GM21786 (cell line): ENCODE measurements around the gene RNU6-9.

ENCODE experiments used
- ATAC-seq: cut with Tn5 transposase; IDR thresholded peaks from one replicate; pipeline ENCODE4 v1.9.1; 2021; ENCODE audit not compliant: unreplicated experiment

RNU6-9 gene

GRCh38 chr19:917323-918151 lies 24.3 kb downstream of the RNU6-9 start, which contains the start of gene KISS1R:
KISS1R (plus strand) TSS chr19:917333; CDS start chr19:917503, 170 bp downstream.
- no peak for ATAC-seq

- ATAC-seq: no peak
Observed at GRCh38 chr19:918152-918437, 24.8 kb downstream of the RNU6-9 start.

- ATAC-seq: no peak
Observed at GRCh38 chr19:918481-919198, 25.4 kb downstream of the RNU6-9 start.

GRCh38 chr19:919199-920050 lies 26.1 kb downstream of the RNU6-9 start:
- ATAC-seq: no peak

GRCh38 chr19:920051-920864 lies 27.0 kb downstream of the RNU6-9 start:
- no peak for ATAC-seq

- no peak for ATAC-seq
Observed at GRCh38 chr19:924553-925086, 31.3 kb downstream of the RNU6-9 start.

- peak; percentile 39 for ATAC-seq
Observed at GRCh38 chr19:925087-925525, 31.8 kb downstream of the RNU6-9 start.

- peak; percentile 52 for ATAC-seq
Observed at GRCh38 chr19:925526-926322, 32.4 kb downstream of the RNU6-9 start, which contains the start of gene ARID3A. ARID3A (plus strand) TSS chr19:926035; CDS start chr19:929529, 3,494 bp downstream.

- ATAC-seq: no peak
Observed at GRCh38 chr19:926323-926588, 33.0 kb downstream of the RNU6-9 start.

GRCh38 chr19:926589-927350 lies 33.5 kb downstream of the RNU6-9 start:
- no peak for ATAC-seq

- no peak for ATAC-seq
Observed at GRCh38 chr19:927351-927779, 34.1 kb downstream of the RNU6-9 start.

GRCh38 chr19:927780-928401 lies 34.6 kb downstream of the RNU6-9 start:
- no peak for ATAC-seq

- ATAC-seq: no peak
Observed at GRCh38 chr19:928471-929202, 35.4 kb downstream of the RNU6-9 start.

- ATAC-seq: no peak
Observed at GRCh38 chr19:929203-929890, 36.1 kb downstream of the RNU6-9 start.

- ATAC-seq: no peak
Observed at GRCh38 chr19:929891-930258, 36.6 kb downstream of the RNU6-9 start.

- ATAC-seq: no peak
Observed at GRCh38 chr19:931860-932647, 38.8 kb downstream of the RNU6-9 start.
